Measurements from ENCODE around the gene PABPN1L.

The PABPN1L gene

GRCh38 chr16:88884569-88885271, 18.3 kb upstream of the PABPN1L start:
- DNase-seq (ENCODE audit: low read depth in 2 of 2), result no peak

- no peak for DNase-seq (ENCODE audit: low read depth in 2 of 2)
These were observed 17.5 kb upstream of the PABPN1L start for GRCh38 chr16:88883946-88884345.

- no peak for DNase-seq (ENCODE audit: low read depth in 2 of 2)
These were observed 16.8 kb upstream of the PABPN1L start for GRCh38 chr16:88883117-88883895.

- no peak for DNase-seq (ENCODE audit: low read depth in 2 of 2)
These were observed 16.0 kb upstream of the PABPN1L start for GRCh38 chr16:88882358-88883030.

- DNase-seq (ENCODE audit: low read depth in 2 of 2), result no peak
These were observed 15.4 kb upstream of the PABPN1L start for GRCh38 chr16:88881675-88882357.

- DNase-seq (ENCODE audit: low read depth in 2 of 2), result no peak
These were observed 14.7 kb upstream of the PABPN1L start for GRCh38 chr16:88881007-88881615.

- DNase-seq (ENCODE audit: low read depth in 2 of 2), result no peak
These were observed 14.0 kb upstream of the PABPN1L start for GRCh38 chr16:88880226-88881006.

GRCh38 chr16:88879788-88880055, 13.3 kb upstream of the PABPN1L start:
- no peak for DNase-seq (ENCODE audit: low read depth in 2 of 2)

- no peak for DNase-seq (ENCODE audit: low read depth in 2 of 2)
These were observed 12.7 kb upstream of the PABPN1L start for GRCh38 chr16:88878967-88879787.

- DNase-seq (ENCODE audit: low read depth in 2 of 2), result no peak
These were observed 11.9 kb upstream of the PABPN1L start for GRCh38 chr16:88878356-88878755.

- DNase-seq (ENCODE audit: low read depth in 2 of 2), result no peak
These were observed 11.3 kb upstream of the PABPN1L start for GRCh38 chr16:88877564-88878289.

- DNase-seq (ENCODE audit: low read depth in 2 of 2), result no peak
These were observed 10.6 kb upstream of the PABPN1L start for GRCh38 chr16:88876942-88877526.

GRCh38 chr16:88875703-88876234, 9.3 kb upstream of the PABPN1L start:
- DNase-seq (ENCODE audit: low read depth in 2 of 2), result no peak

GRCh38 chr16:88874938-88875599, 8.6 kb upstream of the PABPN1L start:
- no peak for DNase-seq (ENCODE audit: low read depth in 2 of 2)

GRCh38 chr16:88872650-88873331, 6.3 kb upstream of the PABPN1L start:
- no peak for DNase-seq (ENCODE audit: low read depth in 2 of 2)

GRCh38 chr16:88871730-88872416, 5.4 kb upstream of the PABPN1L start:
- DNase-seq (ENCODE audit: low read depth in 2 of 2), result no peak

GRCh38 chr16:88871349-88871702, 4.9 kb upstream of the PABPN1L start:
- DNase-seq (ENCODE audit: low read depth in 2 of 2), result no peak

Measured in stimulated activated CD4-positive, alpha-beta T cell treated with anti-CD3 and anti-CD28 coated beads, Interleukin-1b, Interleukin-23, amount 100 ng/mL, for 1 hour (primary cell).